Measurements from ENCODE around the gene PIAS4.

Gene PIAS4

GRCh38 chr19:4081441-4082129 is 74.0 kb downstream of the PIAS4 start:
- no peak for DNase-seq (ENCODE audit: low read depth)
- no peak overlapping the region for H3K4me3 ChIP-seq (ENCODE audit: low read length)
- TF ChIP-seq, protein P1, sequence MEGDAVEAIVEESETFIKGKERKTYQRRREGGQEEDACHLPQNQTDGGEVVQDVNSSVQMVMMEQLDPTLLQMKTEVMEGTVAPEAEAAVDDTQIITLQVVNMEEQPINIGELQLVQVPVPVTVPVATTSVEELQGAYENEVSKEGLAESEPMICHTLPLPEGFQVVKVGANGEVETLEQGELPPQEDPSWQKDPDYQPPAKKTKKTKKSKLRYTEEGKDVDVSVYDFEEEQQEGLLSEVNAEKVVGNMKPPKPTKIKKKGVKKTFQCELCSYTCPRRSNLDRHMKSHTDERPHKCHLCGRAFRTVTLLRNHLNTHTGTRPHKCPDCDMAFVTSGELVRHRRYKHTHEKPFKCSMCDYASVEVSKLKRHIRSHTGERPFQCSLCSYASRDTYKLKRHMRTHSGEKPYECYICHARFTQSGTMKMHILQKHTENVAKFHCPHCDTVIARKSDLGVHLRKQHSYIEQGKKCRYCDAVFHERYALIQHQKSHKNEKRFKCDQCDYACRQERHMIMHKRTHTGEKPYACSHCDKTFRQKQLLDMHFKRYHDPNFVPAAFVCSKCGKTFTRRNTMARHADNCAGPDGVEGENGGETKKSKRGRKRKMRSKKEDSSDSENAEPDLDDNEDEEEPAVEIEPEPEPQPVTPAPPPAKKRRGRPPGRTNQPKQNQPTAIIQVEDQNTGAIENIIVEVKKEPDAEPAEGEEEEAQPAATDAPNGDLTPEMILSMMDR (conservative IDR thresholded peaks at IDR 0.05; ENCODE audit: low read length), result no peak

- TF ChIP-seq, protein P1 (conservative IDR thresholded peaks at IDR 0.05; ENCODE audit: low read length), result no peak
- DNase-seq (ENCODE audit: low read depth), result no peak
Observed at GRCh38 chr19:4082172-4082571, 74.6 kb downstream of the PIAS4 start.

GRCh38 chr19:4083677-4084546 is 76.4 kb downstream of the PIAS4 start:
- TF ChIP-seq, protein P1 (conservative IDR thresholded peaks at IDR 0.05; ENCODE audit: low read length), result no peak
- DNase-seq (ENCODE audit: low read depth), result no peak
- no peak overlapping the region for H3K4me3 ChIP-seq (ENCODE audit: low read length)

More at GRCh38 chr19:4082172-4082571, 74.6 kb downstream of the PIAS4 start:
- no peak overlapping the region for H3K4me3 ChIP-seq (ENCODE audit: low read length)

DNA sequence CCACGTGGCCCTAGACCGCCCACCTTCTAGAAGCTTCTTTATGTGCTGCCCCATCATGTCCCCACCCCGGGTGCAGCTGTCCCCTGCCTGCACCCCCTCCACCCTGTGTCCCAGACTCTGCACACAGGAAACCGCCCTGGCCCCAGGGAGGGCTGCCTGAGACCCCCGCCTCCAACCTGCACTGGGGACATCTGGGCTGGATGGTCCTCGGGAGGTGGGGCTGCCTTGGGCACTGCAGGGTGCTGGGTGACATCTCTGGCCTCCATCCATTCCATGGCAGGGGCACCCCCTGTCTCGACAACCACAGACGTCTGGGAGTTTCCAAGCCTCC is 77.0 kb downstream of the PIAS4 start:
- TF ChIP-seq, protein P1 (conservative IDR thresholded peaks at IDR 0.05; ENCODE audit: low read length), result no peak
- no peak overlapping the region for H3K4me3 ChIP-seq (ENCODE audit: low read length)
- no peak for DNase-seq (ENCODE audit: low read depth)

DNA sequence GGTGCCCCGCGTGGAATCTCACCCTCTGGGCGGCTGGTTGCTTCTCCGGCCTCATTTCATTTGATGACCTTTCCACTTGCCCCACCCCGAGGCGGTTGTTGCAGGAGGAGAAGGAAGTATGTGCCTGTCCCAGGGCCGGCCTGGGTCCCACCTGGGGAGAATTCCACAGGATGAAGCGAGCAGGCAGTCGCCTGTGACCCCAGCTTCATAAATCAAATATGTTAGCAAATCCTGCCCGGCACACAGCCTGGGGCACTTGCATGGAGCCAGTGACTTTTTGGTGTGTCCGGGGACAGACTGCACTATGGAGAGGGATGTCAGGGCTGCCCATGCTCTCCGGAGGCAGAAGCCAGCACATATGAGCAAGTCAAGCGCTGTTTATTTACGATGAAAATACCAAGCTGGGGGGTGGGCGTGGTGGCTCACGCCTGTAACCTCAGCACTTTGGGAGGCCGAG is 78.9 kb downstream of the PIAS4 start:
- TF ChIP-seq, protein P1 (conservative IDR thresholded peaks at IDR 0.05; ENCODE audit: low read length), result no peak
- no peak overlapping the region for H3K4me3 ChIP-seq (ENCODE audit: low read length)
- no peak for DNase-seq (ENCODE audit: low read depth)

- H3K4me3 ChIP-seq (ENCODE audit: low read length), result no peak overlapping the region
- TF ChIP-seq, protein P1 (conservative IDR thresholded peaks at IDR 0.05; ENCODE audit: low read length), result no peak
- no peak for DNase-seq (ENCODE audit: low read depth)
Observed at GRCh38 chr19:4087787-4088679, 80.5 kb downstream of the PIAS4 start.

Data from AG10803 (cell line).